ENCODE results near the gene TTLL11.
A peak's percentile ranks its signal among the peaks of the same experiment; 100 is the strongest.

The TTLL11 gene

GRCh38 chr9:121840838-121841760 is 252.0 kb downstream of the TTLL11 start:
- no peak for DNase-seq (ENCODE audit: low read depth)

GRCh38 chr9:121839726-121840500 is 253.2 kb downstream of the TTLL11 start:
- DNase-seq (ENCODE audit: low read depth), result peak; percentile 16
- TF ChIP-seq, protein P1, sequence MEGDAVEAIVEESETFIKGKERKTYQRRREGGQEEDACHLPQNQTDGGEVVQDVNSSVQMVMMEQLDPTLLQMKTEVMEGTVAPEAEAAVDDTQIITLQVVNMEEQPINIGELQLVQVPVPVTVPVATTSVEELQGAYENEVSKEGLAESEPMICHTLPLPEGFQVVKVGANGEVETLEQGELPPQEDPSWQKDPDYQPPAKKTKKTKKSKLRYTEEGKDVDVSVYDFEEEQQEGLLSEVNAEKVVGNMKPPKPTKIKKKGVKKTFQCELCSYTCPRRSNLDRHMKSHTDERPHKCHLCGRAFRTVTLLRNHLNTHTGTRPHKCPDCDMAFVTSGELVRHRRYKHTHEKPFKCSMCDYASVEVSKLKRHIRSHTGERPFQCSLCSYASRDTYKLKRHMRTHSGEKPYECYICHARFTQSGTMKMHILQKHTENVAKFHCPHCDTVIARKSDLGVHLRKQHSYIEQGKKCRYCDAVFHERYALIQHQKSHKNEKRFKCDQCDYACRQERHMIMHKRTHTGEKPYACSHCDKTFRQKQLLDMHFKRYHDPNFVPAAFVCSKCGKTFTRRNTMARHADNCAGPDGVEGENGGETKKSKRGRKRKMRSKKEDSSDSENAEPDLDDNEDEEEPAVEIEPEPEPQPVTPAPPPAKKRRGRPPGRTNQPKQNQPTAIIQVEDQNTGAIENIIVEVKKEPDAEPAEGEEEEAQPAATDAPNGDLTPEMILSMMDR (IDR thresholded peaks at IDR 0.05; ENCODE audit: low read depth, low read length, missing control alignments), result no peak
- no peak overlapping the region for H3K4me3 ChIP-seq (ENCODE audit: low read depth, low read length)

More at GRCh38 chr9:121840838-121841760, 252.0 kb downstream of the TTLL11 start:
- TF ChIP-seq, protein P1 (IDR thresholded peaks at IDR 0.05; ENCODE audit: low read depth, low read length, missing control alignments), result no peak
- no peak overlapping the region for H3K4me3 ChIP-seq (ENCODE audit: low read depth, low read length)

DNA sequence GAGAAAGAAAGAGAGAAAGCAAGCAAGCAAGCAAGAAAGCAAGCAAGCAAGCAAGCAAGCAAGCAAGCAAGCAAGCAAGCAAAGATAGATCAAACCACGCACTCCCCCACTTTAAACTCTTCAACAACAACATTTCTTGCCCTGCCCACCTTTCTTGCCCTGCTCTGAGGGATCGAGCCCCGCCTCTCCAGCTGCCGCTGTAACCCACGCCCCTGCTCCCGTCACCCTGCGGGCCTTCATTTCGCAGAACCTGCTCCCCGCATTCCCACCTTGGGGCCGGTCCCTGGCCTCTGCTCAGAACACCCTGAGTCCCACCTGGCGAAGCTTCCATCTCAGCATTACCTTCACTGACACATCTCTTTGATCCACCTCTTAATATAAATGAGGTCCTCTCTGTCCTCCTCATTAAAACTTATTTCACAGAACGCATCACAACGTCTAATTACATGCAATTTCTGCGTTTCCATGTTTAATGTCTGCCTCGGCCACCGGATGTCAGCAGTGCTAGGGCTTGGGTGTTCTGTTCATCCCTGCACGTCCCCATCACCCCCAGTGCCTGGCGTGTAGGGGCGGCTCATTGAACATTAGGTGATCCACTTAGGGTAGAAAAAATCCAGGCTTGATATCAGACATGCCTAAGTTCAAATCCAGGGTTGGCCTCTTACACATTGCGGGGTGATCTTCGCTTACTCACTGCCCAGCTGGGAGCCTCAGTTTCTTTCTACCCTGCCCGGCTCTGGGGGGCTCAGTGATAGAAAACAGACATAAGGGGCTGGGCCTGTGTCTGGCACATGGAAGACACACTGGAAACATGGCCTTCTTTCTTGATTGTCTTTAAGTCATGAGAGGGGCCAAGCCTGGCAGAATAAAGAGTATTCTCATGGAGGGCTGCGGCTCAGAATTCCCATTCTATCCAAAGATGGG is 254.1 kb downstream of the TTLL11 start:
- no peak for DNase-seq (ENCODE audit: low read depth)
- TF ChIP-seq, protein P1 (IDR thresholded peaks at IDR 0.05; ENCODE audit: low read depth, low read length, missing control alignments), result no peak
- H3K4me3 ChIP-seq (ENCODE audit: low read depth, low read length), result no peak overlapping the region

- TF ChIP-seq, protein P1 (IDR thresholded peaks at IDR 0.05; ENCODE audit: low read depth, low read length, missing control alignments), result no peak
- H3K4me3 ChIP-seq (ENCODE audit: low read depth, low read length), result no peak overlapping the region
- no peak for DNase-seq (ENCODE audit: low read depth)
Observed at GRCh38 chr9:121837113-121837961, 255.8 kb downstream of the TTLL11 start.

DNA sequence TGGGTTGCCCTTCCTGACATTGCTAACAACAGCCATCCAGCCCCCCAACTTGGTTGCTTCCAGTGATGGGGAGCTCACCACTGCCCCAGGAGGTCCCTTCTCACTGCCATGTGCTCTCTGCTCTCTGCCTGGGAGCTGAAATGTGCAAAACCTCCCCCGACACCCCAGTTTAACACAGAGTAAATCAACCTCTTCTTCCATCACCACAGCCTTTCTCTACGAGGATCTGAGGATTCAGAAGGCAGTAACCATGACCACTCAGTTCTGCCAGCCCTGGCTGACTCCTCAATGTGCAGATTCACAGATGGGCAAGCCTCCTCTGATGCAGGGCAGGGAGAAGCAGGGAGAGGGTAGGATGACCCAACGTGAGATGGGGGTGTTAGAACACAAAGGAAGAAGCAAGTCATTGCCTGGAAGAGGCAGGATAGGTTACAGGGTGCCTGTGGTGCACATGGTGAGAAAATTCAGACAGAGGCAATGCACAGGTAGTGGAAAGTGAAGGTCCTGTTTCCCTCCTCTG is 256.7 kb downstream of the TTLL11 start:
- TF ChIP-seq, protein P1 (IDR thresholded peaks at IDR 0.05; ENCODE audit: low read depth, low read length, missing control alignments), result no peak

More for the DNA sequence above, 256.7 kb downstream of the TTLL11 start:
- H3K4me3 ChIP-seq (ENCODE audit: low read depth, low read length), result no peak overlapping the region
- DNase-seq (ENCODE audit: low read depth), result no peak

Data from GM12864 (cell line).